Muscle layer of duodenum (tissue), 2 donors: Measurements from ENCODE around the gene SESN2.

ENCODE experiments used
- H3K27ac ChIP-seq: one replicate; pipeline ENCODE4 v1.7.0; 2013; ENCODE audit warnings: mild to moderate bottlenecking, low read length
- H3K27me3 ChIP-seq: one replicate; pipeline ENCODE4 v1.7.0; 2013; ENCODE audit warnings: low read depth, mild to moderate bottlenecking, control low read depth, low read length
- H3K36me3 ChIP-seq, 2 donors: one replicate each; pipeline ENCODE4 v1.7.0; 2013; ENCODE audit warnings: low read length in 2 of 2, control low read depth in 1 of 2, mild to moderate bottlenecking in 1 of 2; ENCODE audit not compliant: insufficient read depth in 2 of 2, control insufficient read depth in 1 of 2
- H3K4me1 ChIP-seq, 2 donors: one replicate each; pipeline ENCODE4 v1.7.0; 2013; ENCODE audit warnings: low read length in 2 of 2, mild to moderate bottlenecking in 2 of 2, control low read depth in 1 of 2, moderate library complexity in 1 of 2; ENCODE audit not compliant: insufficient read depth in 2 of 2, control insufficient read depth in 1 of 2
- H3K4me3 ChIP-seq, 2 donors: one replicate each; pipeline ENCODE4 v1.7.0; 2013; ENCODE audit warnings: low read length in 2 of 2, low read depth in 1 of 2, mild to moderate bottlenecking in 1 of 2
- H3K9me3 ChIP-seq, 2 donors: one replicate each; pipeline ENCODE4 v1.7.0; 2013; ENCODE audit warnings: low read length in 2 of 2, control low read depth in 1 of 2, mild to moderate bottlenecking in 1 of 2; ENCODE audit not compliant: control insufficient read depth in 1 of 2
- donor health status: healthy.

The SESN2 gene

DNA sequence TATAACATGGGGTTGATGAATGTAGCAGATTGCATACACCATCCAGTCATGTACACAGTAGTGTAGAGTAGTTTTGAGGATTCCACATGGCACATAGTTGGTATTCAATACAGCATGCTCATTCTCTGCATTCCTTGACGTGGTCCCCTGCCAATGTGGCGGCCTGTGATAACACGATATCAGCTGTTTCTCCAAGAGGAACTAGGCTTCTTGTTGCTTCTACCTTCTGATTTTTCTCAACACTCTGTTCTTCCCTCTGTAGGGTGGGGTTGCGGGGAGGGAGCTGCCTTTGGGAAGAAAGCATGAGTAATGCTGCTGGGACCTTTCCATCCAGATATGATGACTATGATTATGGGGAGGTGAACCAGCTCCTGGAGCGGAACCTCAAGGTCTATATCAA is 19.4 kb downstream of the SESN2 start:
- peaks cover 0 to 5% of the 10 kb centered on the region in 2 donors for H3K4me1 ChIP-seq
- H3K27me3 ChIP-seq: no peaks in the 10 kb centered on the region
- H3K36me3 ChIP-seq: peaks cover 56 to 80% of the 10 kb centered on the region in 2 donors
- no peak overlapping the region for H3K4me3 ChIP-seq
- H3K27ac ChIP-seq: no peak overlapping the region
- no peaks in the 10 kb centered on the region for H3K9me3 ChIP-seq

DNA sequence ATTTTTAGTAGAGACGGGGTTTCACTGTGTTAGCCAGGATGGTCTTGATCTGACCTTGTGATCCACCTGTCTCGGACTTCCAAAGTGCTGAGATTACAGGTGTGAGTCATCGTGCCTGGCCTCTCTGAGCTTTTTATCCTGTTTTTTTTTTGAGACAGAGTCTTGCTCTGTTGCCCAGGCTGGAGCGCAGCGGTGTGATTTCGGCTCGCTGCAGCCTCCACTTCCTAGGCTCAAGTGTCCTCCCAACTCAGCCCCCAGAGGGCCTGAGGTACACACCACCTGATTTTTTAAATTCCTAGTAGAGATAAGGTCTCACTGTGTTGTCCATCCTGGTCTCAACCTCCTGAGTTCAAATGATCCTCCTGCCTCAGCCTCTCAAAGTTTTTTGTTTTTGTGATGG is 20.4 kb downstream of the SESN2 start:
- Histone ChIP-seq H3K9me3 (no peaks in the 10 kb centered on the region), H3K27me3 (no peaks in the 10 kb centered on the region), H3K4me1 (peaks cover 0 to 5% of the 10 kb centered on the region in 2 donors), H3K27ac (no peak overlapping the region), H3K36me3 (peaks cover 48 to 70% of the 10 kb centered on the region in 2 donors), H3K4me3 (no peak overlapping the region)

DNA sequence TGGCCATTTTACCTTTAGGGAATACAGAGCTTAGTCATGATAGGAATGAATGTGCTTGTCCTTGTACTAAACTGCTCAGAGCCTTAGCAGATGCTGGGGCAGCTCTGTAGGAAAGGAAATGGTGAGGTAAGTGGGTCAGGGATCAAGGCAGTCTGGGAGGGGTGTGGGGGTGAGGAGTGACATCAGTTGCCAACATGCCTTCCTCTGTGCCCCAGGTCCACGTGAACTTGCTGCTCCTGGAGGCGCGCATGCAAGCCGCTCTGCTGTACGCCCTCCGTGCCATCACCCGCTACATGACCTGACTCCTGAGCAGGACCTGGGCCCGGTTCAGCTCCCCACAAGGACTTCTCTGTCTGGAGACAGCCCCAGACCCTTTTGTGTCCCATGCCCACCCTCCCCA is 21.2 kb downstream of the SESN2 start:
- Histone ChIP-seq H3K9me3 (no peaks in the 10 kb centered on the region), H3K36me3 (peaks cover 45 to 63% of the 10 kb centered on the region in 2 donors), H3K27ac (no peak overlapping the region), H3K27me3 (no peaks in the 10 kb centered on the region), H3K4me3 (no peak overlapping the region), H3K4me1 (peaks cover 0 to 5% of the 10 kb centered on the region in 2 donors)

DNA sequence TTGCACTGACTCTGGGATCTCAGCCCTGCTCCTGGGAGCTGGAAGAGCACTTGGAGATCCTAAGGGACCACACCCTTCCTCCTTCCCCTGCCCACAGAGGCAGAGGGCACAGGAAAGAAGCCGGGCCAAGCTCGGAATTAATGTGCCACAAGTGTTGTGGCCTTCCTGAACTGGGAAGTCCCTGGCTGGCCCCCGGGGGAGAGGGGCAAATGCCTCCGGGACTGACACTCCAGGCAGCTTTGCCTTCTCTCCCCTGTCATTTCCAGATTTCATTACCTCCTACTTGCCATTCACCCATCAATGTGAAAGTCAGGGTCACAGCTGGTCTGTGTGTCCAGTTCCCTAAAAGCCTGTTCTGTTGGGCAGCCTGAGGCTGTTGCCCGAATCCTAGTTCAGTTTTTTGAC is 21.7 kb downstream of the SESN2 start:
- peaks cover 0 to 5% of the 10 kb centered on the region in 2 donors for H3K4me1 ChIP-seq
- no peaks in the 10 kb centered on the region for H3K27me3 ChIP-seq
- H3K27ac ChIP-seq: no peak overlapping the region
- H3K36me3 ChIP-seq: peaks cover 45 to 58% of the 10 kb centered on the region in 2 donors
- H3K9me3 ChIP-seq: no peaks in the 10 kb centered on the region
- no peak overlapping the region for H3K4me3 ChIP-seq

DNA sequence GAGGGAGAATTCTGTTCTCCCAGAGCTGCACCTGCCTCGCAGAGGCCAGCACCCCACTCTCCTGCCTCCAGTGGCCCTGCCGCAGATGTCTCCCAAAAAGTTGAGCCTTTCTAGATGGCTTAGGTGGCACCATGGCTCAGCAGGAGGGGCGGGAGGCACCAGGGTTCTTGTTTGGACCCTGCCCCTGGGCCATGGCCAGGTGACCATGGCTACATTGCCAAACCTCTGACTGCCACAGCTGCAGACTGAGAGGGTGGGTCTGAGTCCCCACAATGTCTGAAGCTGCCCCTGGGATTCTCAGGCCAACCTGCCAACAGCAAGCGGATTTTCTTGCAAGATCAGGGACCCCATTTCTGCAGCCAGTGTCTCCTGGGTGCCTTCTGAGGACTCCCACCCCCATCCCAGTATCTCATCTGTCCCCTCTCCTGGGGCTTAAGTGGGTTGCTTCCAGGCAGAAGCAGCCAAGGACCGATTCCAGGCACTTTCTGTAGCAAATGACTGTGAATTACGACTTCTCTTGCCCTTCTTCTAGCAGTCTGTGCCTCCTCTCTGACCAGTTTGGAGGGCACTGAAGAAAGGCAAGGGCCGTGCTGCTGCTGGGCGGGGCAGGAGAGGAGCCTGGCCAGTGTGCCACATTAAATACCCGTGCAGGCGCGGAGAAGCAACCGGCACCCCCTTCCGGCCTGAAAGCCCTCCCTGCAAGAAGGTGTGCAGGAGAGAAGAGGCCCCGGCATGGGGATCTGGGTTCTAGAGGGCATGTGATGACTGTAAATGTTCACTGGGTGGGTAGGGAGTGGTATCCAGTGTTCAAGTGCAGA is 22.5 kb downstream of the SESN2 start:
- Histone ChIP-seq H3K27ac (no peak overlapping the region), H3K9me3 (no peaks in the 10 kb centered on the region), H3K27me3 (no peaks in the 10 kb centered on the region), H3K4me3 (no peak overlapping the region), H3K36me3 (peaks cover 45 to 55% of the 10 kb centered on the region in 2 donors), H3K4me1 (peaks cover 0 to 5% of the 10 kb centered on the region in 2 donors)

DNA sequence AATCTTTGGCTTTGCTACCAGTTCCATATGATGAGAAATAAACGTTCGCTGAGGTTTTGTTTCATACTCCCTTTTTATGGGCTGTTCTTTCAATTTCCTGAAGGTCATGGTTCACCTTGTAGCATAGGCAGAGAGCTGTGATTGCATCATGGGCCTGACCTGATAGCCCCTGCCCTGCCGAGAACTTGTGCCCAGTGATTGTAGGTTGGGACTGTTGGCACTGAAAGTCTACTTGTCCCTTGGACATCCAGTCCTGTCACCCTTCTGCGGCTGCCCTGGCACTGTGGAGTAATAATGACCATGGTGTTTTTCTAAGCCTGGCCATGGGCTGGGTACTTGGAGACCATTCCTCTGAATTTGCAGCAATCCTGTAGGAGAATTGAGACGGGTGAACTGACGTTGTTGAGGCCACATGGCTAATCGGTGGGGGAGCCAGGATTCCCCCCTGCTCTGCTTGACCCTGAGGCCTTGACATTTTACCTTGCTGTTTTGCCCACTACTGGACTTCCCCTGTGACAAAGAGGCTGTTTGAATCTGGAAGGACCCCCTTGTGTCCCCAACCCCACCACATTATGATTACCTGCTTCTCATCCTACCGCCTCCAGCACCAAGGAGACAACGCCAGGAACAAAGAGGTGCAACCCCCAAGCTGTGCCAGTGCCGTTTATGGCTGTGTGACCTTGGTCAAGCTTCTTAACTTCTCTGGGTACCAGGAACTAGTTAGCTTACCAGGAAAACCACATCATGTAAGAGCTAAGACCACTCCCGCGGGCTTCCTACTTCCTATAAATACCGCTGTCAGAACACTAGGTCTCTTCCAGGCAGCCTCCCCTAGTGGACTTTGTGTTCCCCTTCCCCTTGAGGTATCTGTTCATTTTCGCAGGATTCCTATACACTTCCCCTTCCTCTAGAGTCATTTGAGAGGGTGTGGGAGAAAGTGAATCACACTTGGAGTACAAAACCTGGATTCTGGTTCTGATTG is 23.4 kb downstream of the SESN2 start:
- Histone ChIP-seq H3K36me3 (peaks cover 38 to 48% of the 10 kb centered on the region in 2 donors), H3K4me1 (peaks cover 0 to 5% of the 10 kb centered on the region in 2 donors), H3K27me3 (no peaks in the 10 kb centered on the region), H3K4me3 (no peak overlapping the region), H3K9me3 (no peaks in the 10 kb centered on the region), H3K27ac (no peak overlapping the region)

- Histone ChIP-seq H3K27me3 (no peaks in the 10 kb centered on the region), H3K4me3 (no peak overlapping the region), H3K36me3 (peaks cover 13 to 17% of the 10 kb centered on the region in 2 donors), H3K4me1 (peaks cover 0 to 3% of the 10 kb centered on the region in 2 donors), H3K9me3 (no peaks in the 10 kb centered on the region), H3K27ac (no peak overlapping the region)
Observed at GRCh38 chr1:28286111-28286510, 26.8 kb downstream of the SESN2 start.

DNA sequence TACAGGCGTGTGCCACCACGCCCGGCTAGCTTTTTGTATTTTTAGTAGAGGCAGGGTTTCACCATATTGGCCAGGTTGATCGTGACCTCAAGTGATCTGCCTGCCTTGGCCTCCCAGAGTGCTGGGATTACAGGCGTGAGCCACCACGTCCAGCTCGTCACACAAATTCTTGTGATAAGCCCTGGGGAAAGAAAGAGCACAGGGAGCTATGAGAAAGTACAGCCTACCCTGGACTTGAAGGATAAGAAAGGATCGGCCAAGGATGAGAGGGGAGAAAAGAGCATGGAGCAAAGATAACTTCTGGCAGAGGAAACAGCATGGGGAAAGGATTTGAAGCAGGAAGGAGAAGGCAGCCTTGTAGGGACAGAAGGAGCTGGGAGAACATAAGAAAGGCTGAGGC is 29.2 kb downstream of the SESN2 start:
- no peaks in the 10 kb centered on the region for H3K27me3 ChIP-seq
- H3K4me1 ChIP-seq: no peaks in the 10 kb centered on the region
- no peak overlapping the region for H3K4me3 ChIP-seq
- no peaks in the 10 kb centered on the region for H3K36me3 ChIP-seq
- H3K9me3 ChIP-seq: no peaks in the 10 kb centered on the region
- no peak overlapping the region for H3K27ac ChIP-seq

DNA sequence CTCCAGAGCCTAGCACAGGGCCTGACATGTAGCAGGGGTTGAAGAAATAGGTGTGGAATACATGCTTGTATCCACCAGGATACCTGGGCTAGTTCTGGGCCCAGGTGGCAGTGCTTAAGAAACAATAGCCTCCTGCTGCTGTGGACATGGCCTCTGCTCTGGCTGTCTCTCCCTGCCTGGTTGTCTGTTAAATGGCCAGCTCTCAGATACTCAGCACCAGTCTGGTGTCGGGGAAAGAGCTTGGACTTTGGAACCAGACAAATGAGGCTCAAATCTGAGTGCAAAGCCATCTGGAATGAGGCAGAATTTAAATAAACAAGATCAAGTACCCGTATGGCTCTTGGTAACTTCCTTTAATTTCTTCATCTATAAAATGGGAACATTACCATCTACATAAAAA is 31.5 kb downstream of the SESN2 start:
- H3K9me3 ChIP-seq: no peaks in the 10 kb centered on the region
- no peaks in the 10 kb centered on the region for H3K36me3 ChIP-seq
- H3K27ac ChIP-seq: no peak overlapping the region
- no peaks in the 10 kb centered on the region for H3K27me3 ChIP-seq
- no peaks in the 10 kb centered on the region for H3K4me1 ChIP-seq
- no peak overlapping the region for H3K4me3 ChIP-seq

DNA sequence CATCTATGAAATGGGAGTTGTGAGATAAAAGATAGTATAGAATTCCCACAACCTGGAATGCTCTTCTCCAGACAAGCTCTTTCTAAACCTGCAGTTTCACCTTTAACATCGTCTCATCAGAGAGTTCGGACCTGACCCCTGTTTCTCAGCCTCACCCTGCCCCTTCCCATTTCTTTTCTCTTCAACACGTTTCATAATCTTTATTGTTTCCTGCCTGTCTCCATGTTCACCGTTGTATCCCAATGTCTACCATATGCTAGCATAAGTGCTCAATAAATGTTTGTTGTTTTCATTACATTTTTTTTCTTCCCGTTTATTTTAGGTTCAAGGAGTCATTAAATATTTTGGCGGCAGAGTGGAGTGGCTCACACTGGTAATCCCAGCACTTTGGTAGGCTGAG is 32.4 kb downstream of the SESN2 start:
- no peaks in the 10 kb centered on the region for H3K9me3 ChIP-seq
- H3K4me3 ChIP-seq: no peak overlapping the region
- H3K27ac ChIP-seq: no peak overlapping the region
- H3K27me3 ChIP-seq: no peaks in the 10 kb centered on the region
- H3K36me3 ChIP-seq: no peaks in the 10 kb centered on the region
- no peaks in the 10 kb centered on the region for H3K4me1 ChIP-seq

DNA sequence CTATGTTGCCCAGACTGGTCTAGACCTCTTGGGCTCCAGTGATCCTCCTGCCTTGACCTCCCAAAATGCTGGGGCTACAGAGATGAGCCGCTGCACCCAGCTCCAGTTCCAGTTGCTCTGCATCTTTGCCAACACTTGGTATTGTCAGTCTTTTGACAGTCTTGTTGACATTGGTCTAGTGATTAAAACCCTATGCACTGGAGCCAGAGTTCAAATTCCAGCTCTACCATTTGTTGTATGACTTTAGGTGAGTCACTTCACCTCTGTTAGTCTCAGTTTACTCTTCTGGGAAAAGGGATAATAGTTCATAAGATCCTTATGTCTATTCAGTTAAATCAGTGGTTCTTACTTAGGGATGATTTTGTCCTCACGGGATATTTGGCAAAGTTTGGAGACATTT is 36.6 kb downstream of the SESN2 start:
- Histone ChIP-seq H3K4me3 (no peak overlapping the region), H3K27ac (no peak overlapping the region)

More for the DNA sequence above, 36.6 kb downstream of the SESN2 start:
- Histone ChIP-seq H3K4me1 (no peaks in the 10 kb centered on the region), H3K36me3 (no peaks in the 10 kb centered on the region), H3K9me3 (no peaks in the 10 kb centered on the region), H3K27me3 (no peaks in the 10 kb centered on the region)
